OCI-LY7 (cell line): Measurements from ENCODE around the gene SPATA32. TPM values are rescaled to one million over a fixed set of nuclear protein-coding genes. Genes with fewer than 3 reads are reported as not detected.

Experiments
- BruUV-seq: library from RNA; stranded (reverse); fragments of 400-500 nt; replicated peaks from 2 replicates; lab custom pipeline; 2021; lab: Mats Ljungman, UMichigan
- CTCF ChIA-PET: fragments of 300-600 bp; sonication (Branson Sonifier 250); formaldehyde crosslinking; loops from one replicate; lab custom pipeline; 2022; ENCODE audit warnings: antibody characterized with exemption; ENCODE audit not compliant: unreplicated experiment; lab: Charles Lee
- POLR2A ChIA-PET: fragments of 300-600 bp; sonication (Branson Sonifier 250); formaldehyde crosslinking; loops from one replicate; lab custom pipeline; 2022; ENCODE audit warnings: antibody characterized with exemption; lab: Charles Lee
- DNase-seq: peaks from one replicate; pipeline ENCODE4 v3.0.0-alpha.2; 2015; ENCODE audit warnings: low spot score
- H2AFZ ChIP-seq: fragments of 200-600 bp; sonication (generic), shearing (Covaris generic); 2 replicates; pipeline ENCODE4 v1.6.1; 2014; ENCODE audit warnings: mild to moderate bottlenecking, antibody characterized with exemption, low read length, moderate library complexity
- H3K27ac ChIP-seq: fragments of 200-600 bp; sonication (generic); 2 replicates; pipeline ENCODE4 v1.5.1; 2014; ENCODE audit warnings: mixed run types, low read depth, mild to moderate bottlenecking, moderate library complexity, low read length, inconsistent platforms; ENCODE audit not compliant: poor library complexity, severe bottlenecking
- H3K36me3 ChIP-seq: fragments of 200-600 bp; sonication (generic); 2 replicates; pipeline ENCODE4 v1.6.1; 2014; ENCODE audit warnings: mild to moderate bottlenecking, antibody characterized with exemption, low read length, moderate library complexity, mixed read lengths; ENCODE audit not compliant: insufficient read depth
- H3K4me1 ChIP-seq: fragments of 200-600 bp; sonication (generic); 2 replicates; pipeline ENCODE4 v1.5.1; 2014; ENCODE audit warnings: mild to moderate bottlenecking, low read length; ENCODE audit not compliant: insufficient read depth, poor library complexity, severe bottlenecking
- H3K4me2 ChIP-seq: fragments of 200-600 bp; sonication (generic); 2 replicates; pipeline ENCODE4 v1.6.1; 2014; ENCODE audit warnings: mild to moderate bottlenecking, low read length
- H3K4me3 ChIP-seq: fragments of 200-600 bp; sonication (generic); 2 replicates; pipeline ENCODE4 v1.5.1; 2014; ENCODE audit warnings: mild to moderate bottlenecking, low read depth, low read length; ENCODE audit not compliant: poor library complexity, severe bottlenecking
- H3K79me2 ChIP-seq: fragments of 200-600 bp; sonication (generic); 2 replicates; pipeline ENCODE4 v1.6.1; 2016; ENCODE audit warnings: low read depth, mild to moderate bottlenecking, low read length, moderate library complexity, mixed read lengths; ENCODE audit not compliant: insufficient read depth
- H3K9me2 ChIP-seq: fragments of 200-600 bp; sonication (generic); 2 replicates; pipeline ENCODE4 v1.6.1; 2016; ENCODE audit warnings: mild to moderate bottlenecking, low read length, mixed read lengths; ENCODE audit not compliant: insufficient read depth
- H3K9me3 ChIP-seq: fragments of 200-600 bp; sonication (generic); 2 replicates; pipeline ENCODE4 v1.6.1; 2014; ENCODE audit warnings: mild to moderate bottlenecking, mixed run types, low read length, mixed read lengths
- H4K20me1 ChIP-seq: fragments of 200-600 bp; sonication (generic); 2 replicates; pipeline ENCODE4 v1.6.1; 2014; ENCODE audit warnings: mild to moderate bottlenecking, antibody characterized with exemption, low read length, moderate library complexity, mixed read lengths; ENCODE audit not compliant: insufficient read depth
- EZH2phosphoT487 ChIP-seq: fragments of 200-600 bp; sonication (generic); IDR thresholded peaks from 2 replicates; pipeline ENCODE4 v1.6.1; 2018; ENCODE audit warnings: low read depth, borderline replicate concordance, mild to moderate bottlenecking, mixed run types, antibody characterized with exemption, low read length, moderate library complexity, mixed read lengths
- intact Hi-C: fragments of 100-400 bp; cut with micrococcal nuclease; formaldehyde crosslinking; loops from one replicate; pipeline ENCODE4 v1.10.0; 2022; ENCODE audit not compliant: unreplicated experiment
- total RNA-seq, 2 experiments: library from RNA; depleted of rRNA in 1 of 2; stranded (reverse); fragments of >200 nt in 1 of 2; shearing (Covaris generic) in 1 of 2; gene quantifications; 2 replicates each; pipeline ENCODE4 v1.2.3, GENCODE V29; 2014 to 2022
- TF ChIP-seq, protein P1 (sequence below): fragments of 200-600 bp; sonication (generic); conservative IDR thresholded peaks from 2 replicates; pipeline ENCODE4 v1.5.1; 2014; ENCODE audit warnings: mild to moderate bottlenecking, antibody characterized with exemption, low read length, moderate library complexity, mixed read lengths

SPATA32 gene
- total RNA-seq, 2 experiments from 2014 or later, result not detected

DNA sequence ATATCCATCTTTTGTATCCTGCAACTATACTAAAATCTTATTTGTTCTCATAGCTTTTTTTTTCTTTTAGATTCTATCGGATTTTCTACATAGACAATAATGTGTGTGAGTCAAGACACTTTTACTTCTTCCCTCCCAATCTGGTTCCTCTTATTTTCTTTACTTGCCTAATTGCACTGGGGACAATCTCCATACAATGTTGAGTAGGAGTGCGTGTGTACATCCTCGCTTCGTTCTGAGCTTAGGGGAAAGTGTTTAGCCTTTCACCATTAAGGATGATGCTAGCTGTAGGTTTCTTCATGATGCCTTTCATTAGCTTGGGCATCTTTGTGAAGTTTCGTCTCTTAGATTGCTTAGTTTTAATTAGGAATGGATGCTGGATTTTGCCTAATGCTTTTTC, 2.9 kb downstream of the SPATA32 start:
- Histone ChIP-seq H3K79me2 (no peaks in the 10 kb centered on the region), H2AFZ (no peak overlapping the region), H3K36me3 (peaks cover 10% of the 10 kb centered on the region; the same call in 1 of the 2 replicates), H3K9me2 (no peaks in the 10 kb centered on the region), H3K9me3 (no peaks in the 10 kb centered on the region), H3K4me3 (no peak overlapping the region), H3K4me2 (no peak overlapping the region), H3K27ac (no peak overlapping the region), H4K20me1 (no peaks in the 10 kb centered on the region), H3K4me1 (peaks cover 19% of the 10 kb centered on the region)
- POLR2A ChIA-PET, result interaction anchor here (1.1 kb wide), 1 partner anchor 11 kb away, joined by 3 read pairs; no protein-coding TSS in a partner anchor
- intact Hi-C loops, result no loop called here
- CTCF ChIA-PET, result no interaction called here
- no peak for DNase-seq
- TF ChIP-seq, protein P1, sequence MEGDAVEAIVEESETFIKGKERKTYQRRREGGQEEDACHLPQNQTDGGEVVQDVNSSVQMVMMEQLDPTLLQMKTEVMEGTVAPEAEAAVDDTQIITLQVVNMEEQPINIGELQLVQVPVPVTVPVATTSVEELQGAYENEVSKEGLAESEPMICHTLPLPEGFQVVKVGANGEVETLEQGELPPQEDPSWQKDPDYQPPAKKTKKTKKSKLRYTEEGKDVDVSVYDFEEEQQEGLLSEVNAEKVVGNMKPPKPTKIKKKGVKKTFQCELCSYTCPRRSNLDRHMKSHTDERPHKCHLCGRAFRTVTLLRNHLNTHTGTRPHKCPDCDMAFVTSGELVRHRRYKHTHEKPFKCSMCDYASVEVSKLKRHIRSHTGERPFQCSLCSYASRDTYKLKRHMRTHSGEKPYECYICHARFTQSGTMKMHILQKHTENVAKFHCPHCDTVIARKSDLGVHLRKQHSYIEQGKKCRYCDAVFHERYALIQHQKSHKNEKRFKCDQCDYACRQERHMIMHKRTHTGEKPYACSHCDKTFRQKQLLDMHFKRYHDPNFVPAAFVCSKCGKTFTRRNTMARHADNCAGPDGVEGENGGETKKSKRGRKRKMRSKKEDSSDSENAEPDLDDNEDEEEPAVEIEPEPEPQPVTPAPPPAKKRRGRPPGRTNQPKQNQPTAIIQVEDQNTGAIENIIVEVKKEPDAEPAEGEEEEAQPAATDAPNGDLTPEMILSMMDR, result no peak
- no TSS peak for BruUV-seq

- no TSS peak for BruUV-seq
- CTCF ChIA-PET, result no interaction called here
- Histone ChIP-seq H3K4me1 (peaks cover 13% of the 10 kb centered on the region), H3K36me3 (no peaks in the 10 kb centered on the region), H3K27ac (no peak overlapping the region), H3K9me3 (no peaks in the 10 kb centered on the region), H3K4me3 (no peak overlapping the region), H2AFZ (no peak overlapping the region), H4K20me1 (no peaks in the 10 kb centered on the region), H3K79me2 (no peaks in the 10 kb centered on the region), H3K4me2 (no peak overlapping the region), H3K9me2 (no peaks in the 10 kb centered on the region)
- intact Hi-C loops, result no loop called here
- POLR2A ChIA-PET, result no interaction called here
- no peak for TF ChIP-seq EZH2phosphoT487
- TF ChIP-seq, protein P1, result no peak
- DNase-seq, result no peak
These were observed 4.8 kb downstream of the SPATA32 start for GRCh38 chr17:45257115-45257514.

DNA sequence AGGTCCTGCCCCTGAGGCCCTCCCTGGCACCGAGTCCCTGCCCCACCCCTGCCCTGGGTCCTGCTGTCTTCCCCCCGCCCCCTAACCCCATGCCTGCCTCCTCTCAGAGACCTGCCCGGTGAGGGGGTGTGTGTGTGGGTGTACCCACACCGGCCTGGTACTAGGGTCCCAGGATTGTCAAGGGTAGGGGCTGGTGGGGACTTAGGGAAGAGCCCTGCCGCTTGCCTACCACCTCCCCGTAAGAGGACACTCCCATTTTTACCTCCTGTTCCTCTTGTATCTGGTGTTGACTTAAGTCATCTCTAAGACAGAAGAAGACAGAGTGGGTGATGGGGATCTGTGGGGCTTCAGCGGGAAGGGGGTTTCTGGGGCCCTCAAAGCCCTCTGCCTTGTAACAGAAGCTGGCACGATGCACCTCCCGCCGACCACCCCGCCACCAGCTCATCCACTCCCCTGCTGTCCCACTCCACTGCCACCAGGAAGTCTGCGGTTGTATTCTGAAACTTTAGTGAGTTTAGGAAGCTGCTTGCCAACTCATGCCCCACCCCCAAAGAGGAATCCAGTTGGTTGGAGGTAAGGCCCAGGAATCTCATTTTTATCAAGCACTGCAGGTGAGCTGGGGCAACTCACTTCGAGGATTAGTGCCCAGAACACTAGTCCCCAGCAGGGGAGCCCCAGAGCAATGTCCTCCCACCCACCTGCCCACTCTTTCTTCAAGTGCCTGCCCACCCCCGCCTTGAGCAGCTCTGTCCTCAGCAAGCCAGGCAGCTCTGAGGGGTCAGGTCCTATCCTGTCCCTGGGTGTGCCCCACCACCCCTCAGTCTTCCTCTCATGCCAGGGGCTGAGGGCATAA, 5.6 kb downstream of the SPATA32 start:
- Histone ChIP-seq H3K4me1 (peaks cover 5% of the 10 kb centered on the region), H3K79me2 (no peaks in the 10 kb centered on the region), H3K9me2 (no peaks in the 10 kb centered on the region), H3K4me3 (no peak overlapping the region), H3K27ac (no peak overlapping the region), H3K4me2 (no peak overlapping the region), H2AFZ (no peak overlapping the region), H3K36me3 (0 out of 2 replicates have a peak, but pooled peaks cover 1% of the 10 kb centered on the region), H4K20me1 (no peaks in the 10 kb centered on the region), H3K9me3 (no peaks in the 10 kb centered on the region)
- intact Hi-C loops, result no loop called here
- no peak for TF ChIP-seq EZH2phosphoT487
- TF ChIP-seq, protein P1, result no peak
- CTCF ChIA-PET, result no interaction called here
- no peak for DNase-seq
- BruUV-seq, result no TSS peak
- POLR2A ChIA-PET, result no interaction called here
